Activated T-helper 1 cell treated with anti-CD3 and anti-CD28 coated beads, Interleukin-12 subunit alpha, Interleukin-12 subunit beta, Interleukin-2, Interleukin-4 antibody, amounts not matched to agents 30 ng/mL and 10 ng/mL and 1 ng/mL, durations not matched to agents 14 hours and 24 hours and 36 hours (primary cell): ENCODE results near the gene PDE4DIP. TPM values are rescaled to one million over a fixed set of nuclear protein-coding genes. Genes with fewer than 3 reads are reported as not detected.
"Not testable (repeated sequence)": the region's sequence is repeated elsewhere in the genome, so short reads cannot be mapped to it uniquely, and the experiment has no call there.

Source experiments
- DNase-seq: peaks from one replicate; pipeline ENCODE4 v3.0.0; 2021; ENCODE audit warnings: low spot score
- H3K27ac Mint-ChIP-seq: one replicate; pipeline ENCODE4 v1.8.0; 2021; ENCODE audit warnings: mild to moderate bottlenecking, mixed read lengths
- H3K27me3 Mint-ChIP-seq: one replicate; pipeline ENCODE4 v1.8.0; 2022; ENCODE audit warnings: mild to moderate bottlenecking, moderate library complexity, mixed read lengths; ENCODE audit not compliant: insufficient read depth
- H3K36me3 Mint-ChIP-seq: one replicate; pipeline ENCODE4 v1.8.0; 2021; ENCODE audit warnings: low read depth, mixed read lengths
- H3K4me1 Mint-ChIP-seq: one replicate; pipeline ENCODE4 v1.8.0; 2021; ENCODE audit warnings: low read depth, mixed read lengths
- H3K4me3 Mint-ChIP-seq: one replicate; pipeline ENCODE4 v1.8.0; 2021; ENCODE audit warnings: mild to moderate bottlenecking, moderate library complexity, mixed read lengths
- H3K9me3 Mint-ChIP-seq: one replicate; pipeline ENCODE4 v1.8.0; 2021; ENCODE audit warnings: mixed read lengths
- intact Hi-C: fragments of 100-400 bp; cut with micrococcal nuclease; formaldehyde crosslinking; loops from one replicate; pipeline ENCODE4 v1.15.1; 2024
- total RNA-seq: library from RNA; stranded (reverse); gene quantifications from 2 replicates; pipeline ENCODE4 v1.2.3, GENCODE V29; 2022

Gene PDE4DIP
- total RNA-seq: 24.2 and 25.2 TPM in 2 replicates

- peak within 1 kb of the TSS; percentile 77 for H3K4me3 Mint-ChIP-seq
- H3K27me3 Mint-ChIP-seq, H3K4me1 Mint-ChIP-seq, H3K36me3 Mint-ChIP-seq, H3K9me3 Mint-ChIP-seq, H3K27ac Mint-ChIP-seq, intact Hi-C loops: not testable (repeated sequence)
- DNase-seq: peak; percentile 11
Observed at GRCh38 chr1:148844220-148844619, at the start of gene PDE4DIP. PDE4DIP (plus strand) TSS chr1:148844428; CDS start chr1:148844775, 347 bp downstream.

- H3K4me1 Mint-ChIP-seq, H3K9me3 Mint-ChIP-seq, H3K4me3 Mint-ChIP-seq, DNase-seq, H3K36me3 Mint-ChIP-seq, H3K27ac Mint-ChIP-seq, H3K27me3 Mint-ChIP-seq, intact Hi-C loops: not testable (repeated sequence)
Observed at GRCh38 chr1:148808268-148808928, 35.8 kb upstream of the PDE4DIP start.

- DNase-seq, H3K27me3 Mint-ChIP-seq, H3K36me3 Mint-ChIP-seq, intact Hi-C loops, H3K9me3 Mint-ChIP-seq, H3K27ac Mint-ChIP-seq, H3K4me1 Mint-ChIP-seq, H3K4me3 Mint-ChIP-seq: not testable (repeated sequence)
Observed at GRCh38 chr1:148808929-148809283, 35.3 kb upstream of the PDE4DIP start.

- H3K9me3 Mint-ChIP-seq, H3K27ac Mint-ChIP-seq, H3K4me3 Mint-ChIP-seq, H3K27me3 Mint-ChIP-seq, DNase-seq, H3K36me3 Mint-ChIP-seq, H3K4me1 Mint-ChIP-seq, intact Hi-C loops: not testable (repeated sequence)
Observed at GRCh38 chr1:148822180-148822579, 22.0 kb upstream of the PDE4DIP start.

- H3K4me1 Mint-ChIP-seq, DNase-seq, H3K27me3 Mint-ChIP-seq, H3K27ac Mint-ChIP-seq, intact Hi-C loops, H3K9me3 Mint-ChIP-seq, H3K4me3 Mint-ChIP-seq, H3K36me3 Mint-ChIP-seq: not testable (repeated sequence)
Observed at GRCh38 chr1:148823822-148824221, 20.4 kb upstream of the PDE4DIP start.

- DNase-seq, H3K27ac Mint-ChIP-seq, H3K4me1 Mint-ChIP-seq, H3K36me3 Mint-ChIP-seq, H3K4me3 Mint-ChIP-seq, intact Hi-C loops, H3K27me3 Mint-ChIP-seq, H3K9me3 Mint-ChIP-seq: not testable (repeated sequence)
Observed at GRCh38 chr1:148825029-148825428, 19.2 kb upstream of the PDE4DIP start.

- H3K9me3 Mint-ChIP-seq, H3K27me3 Mint-ChIP-seq, intact Hi-C loops, DNase-seq, H3K36me3 Mint-ChIP-seq, H3K27ac Mint-ChIP-seq, H3K4me3 Mint-ChIP-seq, H3K4me1 Mint-ChIP-seq: not testable (repeated sequence)
Observed at GRCh38 chr1:148828531-148828930, 15.7 kb upstream of the PDE4DIP start.

- H3K27ac Mint-ChIP-seq, H3K4me1 Mint-ChIP-seq, intact Hi-C loops, H3K4me3 Mint-ChIP-seq, H3K9me3 Mint-ChIP-seq, H3K36me3 Mint-ChIP-seq, DNase-seq, H3K27me3 Mint-ChIP-seq: not testable (repeated sequence)
Observed at GRCh38 chr1:148828962-148829361, 15.3 kb upstream of the PDE4DIP start.

GRCh38 chr1:148829365-148829764, 14.9 kb upstream of the PDE4DIP start:
- H3K4me1 Mint-ChIP-seq, DNase-seq, H3K36me3 Mint-ChIP-seq, H3K27ac Mint-ChIP-seq, H3K27me3 Mint-ChIP-seq, H3K9me3 Mint-ChIP-seq, H3K4me3 Mint-ChIP-seq, intact Hi-C loops: not testable (repeated sequence)

- H3K27me3 Mint-ChIP-seq, H3K4me1 Mint-ChIP-seq, DNase-seq, H3K9me3 Mint-ChIP-seq, H3K4me3 Mint-ChIP-seq, intact Hi-C loops, H3K27ac Mint-ChIP-seq, H3K36me3 Mint-ChIP-seq: not testable (repeated sequence)
Observed at GRCh38 chr1:148841262-148841661, 3.0 kb upstream of the PDE4DIP start.

- H3K4me1 Mint-ChIP-seq, H3K9me3 Mint-ChIP-seq, H3K27me3 Mint-ChIP-seq, H3K4me3 Mint-ChIP-seq, H3K36me3 Mint-ChIP-seq, DNase-seq, H3K27ac Mint-ChIP-seq, intact Hi-C loops: not testable (repeated sequence)
Observed at GRCh38 chr1:148844651-148845050, 423 bp downstream of the PDE4DIP start.

GRCh38 chr1:148845068-148845467, 840 bp downstream of the PDE4DIP start:
- DNase-seq, H3K27me3 Mint-ChIP-seq, H3K4me1 Mint-ChIP-seq, H3K27ac Mint-ChIP-seq, H3K9me3 Mint-ChIP-seq, H3K36me3 Mint-ChIP-seq, H3K4me3 Mint-ChIP-seq, intact Hi-C loops: not testable (repeated sequence)

GRCh38 chr1:148850347-148850746, 6.1 kb downstream of the PDE4DIP start:
- H3K4me3 Mint-ChIP-seq, H3K9me3 Mint-ChIP-seq, H3K4me1 Mint-ChIP-seq, DNase-seq, intact Hi-C loops, H3K36me3 Mint-ChIP-seq, H3K27ac Mint-ChIP-seq, H3K27me3 Mint-ChIP-seq: not testable (repeated sequence)

GRCh38 chr1:148850840-148851239, 6.6 kb downstream of the PDE4DIP start:
- H3K27ac Mint-ChIP-seq, H3K4me3 Mint-ChIP-seq, H3K36me3 Mint-ChIP-seq, H3K27me3 Mint-ChIP-seq, H3K4me1 Mint-ChIP-seq, intact Hi-C loops, H3K9me3 Mint-ChIP-seq, DNase-seq: not testable (repeated sequence)
